Pancreas (tissue), 10 donors: ENCODE results near the gene ACVR1B. TPM values are rescaled to one million over a fixed set of nuclear protein-coding genes. Genes with fewer than 3 reads are reported as not detected.

Experiments
- ATAC-seq, 4 donors: fragments of 200-7000 bp; cut with Tn5 transposase; one replicate each; pipeline versions ENCODE4 v1.8.0 to v1.9.1; 2020; ENCODE audit warnings: mild to moderate bottlenecking in 4 of 4, moderate library complexity in 4 of 4
- DNase-seq, 6 donors: peaks; one replicate each; pipeline ENCODE4 v3.0.0-alpha.2; 2020
- FAIRE-seq: peaks from 2 replicates; lab custom pipeline; 2012; peaks lifted over from hg19 to GRCh38; lab: Jason Lieb, UNC
- H3K27ac ChIP-seq, 4 donors: fragments of 200-600 bp; sonication (generic); 1 replicate in 3 of 4; 2 replicates in 1 of 4; pipeline versions ENCODE4 v1.5.0 to v1.8.0; 2020
- H3K27me3 ChIP-seq, 4 donors: fragments of 200-600 bp; one replicate each; pipeline ENCODE4 v1.8.0; 2021
- H3K36me3 ChIP-seq, 3 donors: fragments of 200-600 bp; sonication (generic) in 1 of 3; one replicate each; pipeline versions ENCODE4 v1.5.0 to v1.8.0; 2020 to 2021
- H3K4me1 ChIP-seq, 3 donors: fragments of 200-600 bp; one replicate each; pipeline ENCODE4 v1.8.0; 2021
- H3K4me3 ChIP-seq, 4 donors: fragments of 200-600 bp; sonication (generic) in 2 of 4; one replicate each; pipeline versions ENCODE4 v1.5.0 to v1.8.0; 2020 to 2021
- H3K9me3 ChIP-seq, 4 donors: fragments of 200-600 bp; one replicate each; pipeline ENCODE4 v1.8.0; 2021
- CTCF ChIP-seq, 4 donors: fragments of 200-600 bp; sonication (generic) in 3 of 4; IDR thresholded peaks; one replicate each; pipeline versions ENCODE4 v1.5.0 to v1.8.0; 2021; ENCODE audit warnings: antibody characterized with exemption in 4 of 4
- WGBS, 2 donors: extraction: QIAGEN DNeasy Blood & Tissue Kit; methylation state at CpG; one replicate each; pipeline ENCODE4 v1.1.7; 2013; 5-methylcytosine and 5-hydroxymethylcytosine counted together
- intact Hi-C, 3 donors: fragments of 100-400 bp; cut with DNase I; formaldehyde crosslinking; loops; one replicate each; pipeline versions ENCODE4 v1.11.1 to v1.14.2; 2022
- polyA plus RNA-seq, 2 donors: library from polyadenylated mRNA; stranded (reverse); fragments of 200-250 nt; gene quantifications; one replicate each; pipeline ENCODE4 v1.2.3, GENCODE V29; 2013
- total RNA-seq, 6 donors: library from RNA; stranded (reverse); fragmentation: NEBNext Ultra II Directional in 4 of 6; extraction: Animal tissue kit (Norgen Biotek cat#: 25700) in 4 of 6; gene quantifications; one replicate each; pipeline versions ENCODE4 v1.2.1 to v1.2.4, GENCODE V29; 2021 to 2023
- donor health status: healthy with polysubstance abuse.
- donor health status: DM: no; HTN: no; CAD: no; lungs with moderate emphysema.
- donor health status: DM: no; HTN: no; CAD: no.
- donor health status: control.
- donor health status: control.
- donor health status: Bipolar disorder and iron deficiency.
- donor health status: DM: yes; HTN: yes; CAD: no.
- donor health status: DM: no; HTN: no; CAD: no.
- donor health status: DM: no; HTN: no; CAD: no.
- donor health status: DM: yes; HTN: yes; CAD: no.

ACVR1B gene
- total and polyA plus RNA-seq, 8 donors, result 16.0 to 31.4 (median 26.2) TPM

DNA sequence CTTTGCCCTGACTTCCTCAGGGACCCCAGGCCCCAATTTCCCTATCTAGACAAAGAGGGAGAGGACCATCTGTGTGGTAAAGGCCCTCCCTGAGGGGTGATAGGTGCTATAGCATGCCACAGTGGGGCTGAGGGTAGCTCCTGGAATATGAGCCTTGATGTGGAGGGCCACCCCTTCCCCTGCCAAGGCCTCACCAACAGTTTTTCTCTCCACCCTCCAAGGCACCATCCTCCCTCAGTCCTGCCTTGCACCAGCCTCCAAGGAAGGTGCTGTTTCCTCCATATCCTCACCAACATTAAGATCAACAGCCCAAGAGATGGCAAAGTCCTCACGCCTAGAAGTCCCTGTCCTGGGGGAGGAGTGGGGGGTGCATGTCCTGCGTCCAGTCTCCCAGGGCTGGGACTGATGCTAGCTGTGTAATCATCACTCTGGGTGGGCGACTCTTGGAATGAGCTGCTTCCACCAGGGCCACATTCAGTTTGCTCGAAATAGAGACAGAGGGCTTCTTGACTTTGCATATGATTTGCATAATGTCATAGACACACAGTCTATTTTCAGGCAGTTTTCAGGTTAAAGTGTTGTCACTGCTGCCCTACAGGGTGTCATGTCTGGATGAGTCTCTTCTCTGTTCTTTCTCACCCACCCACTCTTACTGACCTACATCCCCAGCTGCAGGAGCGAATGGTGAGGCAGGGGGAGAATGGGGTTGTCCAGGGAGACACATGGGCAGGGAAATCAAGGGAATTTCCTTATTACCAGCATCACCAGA, 26.8 kb upstream of the ACVR1B start:
- FAIRE-seq (no peak), ATAC-seq (no peak), DNase-seq (peak in 1 of 6 donors; percentile 27)
- no peak for TF ChIP-seq CTCF (IDR thresholded peaks at IDR 0.05)
- intact Hi-C loops, result loop anchor here in 2 of 3 donors (5.0 kb wide), 2 partner anchors 58 to 68 kb away; no protein-coding TSS in a partner anchor
- H3K27me3 ChIP-seq, result no peaks in the 10 kb centered on the region
- peaks cover 0 to 8% (median 0%) of the 10 kb centered on the region in 3 donors for H3K4me1 ChIP-seq
- H3K9me3 ChIP-seq, result no peaks in the 10 kb centered on the region
- WGBS, 2 donors, result 84 to 85% methylated on average over 5 of the region's 5 CpGs
- H3K27ac ChIP-seq, result no peak overlapping the region
- no peaks in the 10 kb centered on the region for H3K36me3 ChIP-seq
- no peak overlapping the region for H3K4me3 ChIP-seq

DNA sequence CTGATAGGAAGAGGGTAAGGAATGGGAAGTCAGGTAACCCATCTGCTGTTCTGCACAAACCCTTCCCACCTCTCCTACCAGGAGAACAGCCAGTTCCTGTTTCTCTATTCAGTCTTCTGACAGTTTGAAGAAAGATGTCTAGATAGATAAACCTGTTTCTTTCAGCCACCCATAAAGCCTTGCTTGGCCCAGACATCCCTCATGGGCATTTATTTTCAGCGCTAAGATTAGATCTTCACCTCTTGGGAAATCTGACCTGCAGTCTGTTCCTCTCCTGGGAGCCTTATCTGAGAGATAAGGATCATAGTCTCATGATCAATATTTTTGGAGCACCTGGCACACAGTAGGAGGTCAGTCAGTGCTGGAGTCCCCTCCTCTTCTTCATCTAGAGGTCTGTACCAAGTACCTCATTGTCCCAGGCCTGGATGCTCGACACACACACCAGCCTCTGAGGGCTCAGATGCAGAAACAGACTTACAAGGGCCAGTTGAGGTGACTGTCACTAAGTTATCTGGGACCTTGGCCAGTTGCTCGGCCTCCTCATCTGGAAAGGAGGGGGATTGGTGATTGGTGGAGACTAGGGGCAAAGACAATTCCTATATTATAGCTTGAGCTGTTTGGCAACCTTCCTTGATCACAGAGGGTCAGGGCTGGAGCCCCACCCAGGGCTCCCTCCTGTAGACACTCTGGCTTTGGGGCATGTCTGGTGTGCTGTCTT, 26.0 kb upstream of the ACVR1B start:
- ATAC-seq (no peak), DNase-seq (no peak), FAIRE-seq (no peak)
- Histone ChIP-seq H3K4me1 (peaks cover 0 to 8% (median 0%) of the 10 kb centered on the region in 3 donors), H3K9me3 (no peaks in the 10 kb centered on the region), H3K27ac (peak overlapping the region in 2 of 4 donors; percentile 20 to 24), H3K27me3 (no peaks in the 10 kb centered on the region), H3K4me3 (no peak overlapping the region), H3K36me3 (no peaks in the 10 kb centered on the region)
- 56 to 61% methylated on average over 3 of the region's 3 CpGs for WGBS, 2 donors
- TF ChIP-seq CTCF (IDR thresholded peaks at IDR 0.05), result no peak
- intact Hi-C loops, result loop anchor here in 1 of 3 donors (5.0 kb wide), 1 partner anchor 67 kb away; no protein-coding TSS in a partner anchor

GRCh38 chr12:51926064-51926632, 25.4 kb upstream of the ACVR1B start:
- no peak for TF ChIP-seq CTCF (IDR thresholded peaks at IDR 0.05)
- Histone ChIP-seq H3K4me1 (peaks cover 0 to 8% (median 0%) of the 10 kb centered on the region in 3 donors), H3K27me3 (no peaks in the 10 kb centered on the region), H3K36me3 (no peaks in the 10 kb centered on the region), H3K9me3 (no peaks in the 10 kb centered on the region), H3K27ac (peak overlapping the region in 2 of 4 donors; percentile 20 to 24), H3K4me3 (no peak overlapping the region)
- WGBS, 2 donors, result 47 to 49% methylated on average over 8 of the region's 8 CpGs
- DNase-seq (peak in 1 of 6 donors; percentile 43), FAIRE-seq (no peak), ATAC-seq (peak in 1 of 4 donors; percentile 3)
- intact Hi-C loops, result loop anchor here in 1 of 3 donors (5.0 kb wide), 1 partner anchor 66 kb away; no protein-coding TSS in a partner anchor

DNA sequence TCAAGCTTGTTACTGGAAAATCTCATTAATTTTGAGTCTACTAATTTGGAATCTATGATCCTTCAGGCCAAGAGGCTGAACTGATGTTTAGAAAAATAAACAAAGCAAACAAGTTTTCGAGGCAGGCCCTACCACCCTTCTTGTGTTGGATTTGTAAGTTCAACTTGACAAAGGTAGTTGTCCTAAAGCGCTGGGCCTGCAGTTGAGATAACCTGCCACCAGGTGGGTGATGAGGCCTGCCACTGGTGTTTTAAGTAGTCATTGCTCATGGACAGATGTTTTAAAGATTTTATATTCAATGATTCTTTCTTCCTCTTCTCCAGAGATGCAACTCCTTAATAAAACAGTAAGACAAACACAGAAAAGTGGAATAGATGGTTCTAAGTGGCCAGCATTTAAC, 24.8 kb upstream of the ACVR1B start:
- H3K9me3 ChIP-seq, result no peaks in the 10 kb centered on the region
- intact Hi-C loops, result loop anchor here in 1 of 3 donors (5.0 kb wide), 1 partner anchor 66 kb away; no protein-coding TSS in a partner anchor
- H3K36me3 ChIP-seq, result no peaks in the 10 kb centered on the region
- no peak overlapping the region for H3K4me3 ChIP-seq
- ATAC-seq, result peak in 3 of 4 donors; percentile 30 to 68 (median 59)
- TF ChIP-seq CTCF (IDR thresholded peaks at IDR 0.05), result peak; percentile 40 to 48 (median 44)
- no peaks in the 10 kb centered on the region for H3K27me3 ChIP-seq
- peaks cover 0 to 8% (median 0%) of the 10 kb centered on the region in 3 donors for H3K4me1 ChIP-seq
- FAIRE-seq, result no peak
- 52 to 71% methylated on average over 2 of the region's 2 CpGs for WGBS, 2 donors
- no peak overlapping the region for H3K27ac ChIP-seq
- peak in 2 of 6 donors; percentile 58 to 70 for DNase-seq
